Vagina (tissue), 2 donors: ENCODE measurements around the gene RTN1. TPM values are rescaled to one million over a fixed set of nuclear protein-coding genes. Genes with fewer than 3 reads are reported as not detected.

Experiments used
- DNase-seq, 2 donors: peaks; one replicate each; pipeline ENCODE4 v3.0.0-alpha.2; 2017; ENCODE audit errors: extremely low spot score in 2 of 2
- H3K27ac ChIP-seq: fragments of 200-600 bp; sonication (generic); one replicate; pipeline ENCODE4 v1.5.1; 2019
- H3K27me3 ChIP-seq: fragments of 200-600 bp; sonication (generic); one replicate; pipeline ENCODE4 v1.5.1; 2019
- H3K36me3 ChIP-seq, 2 donors: fragments of 200-600 bp; sonication (generic); one replicate each; pipeline ENCODE4 v1.5.1; 2017 to 2019
- H3K4me1 ChIP-seq: fragments of 200-600 bp; sonication (generic); one replicate; pipeline ENCODE4 v1.5.1; 2019
- H3K4me3 ChIP-seq, 2 donors: fragments of 200-600 bp; sonication (generic); 1 replicate in 1 of 2; 2 replicates in 1 of 2; pipeline ENCODE4 v1.5.1; 2016 to 2019
- H3K9me3 ChIP-seq: fragments of 200-600 bp; sonication (generic); one replicate; pipeline ENCODE4 v1.5.1; 2019
- POLR2A ChIP-seq, 2 donors: fragments of 450-650 bp; IDR thresholded peaks; one replicate each; pipeline ENCODE4 v1.6.1; 2017; ENCODE audit warnings: antibody characterized with exemption in 2 of 2, mild to moderate bottlenecking in 2 of 2, moderate library complexity in 2 of 2
- POLR2AphosphoS5 ChIP-seq, 2 donors: sonication (generic); formaldehyde crosslinking; IDR thresholded peaks; one replicate each; pipeline ENCODE4 v1.9.0; 2017; ENCODE audit warnings: antibody characterized with exemption in 2 of 2, mild to moderate bottlenecking in 2 of 2, low read depth in 1 of 2; ENCODE audit not compliant: insufficient read depth in 1 of 2
- intact Hi-C: fragments of 100-400 bp; cut with DNase I; formaldehyde crosslinking; loops from one replicate; pipeline ENCODE4 v1.15.1; 2023
- total RNA-seq: library from RNA; depleted of rRNA; stranded (reverse); fragments of >200 nt; gene quantifications from one replicate; pipeline ENCODE4 v1.2.3, GENCODE V29; 2016
- TF ChIP-seq, protein P1 (sequence below), 3 experiments: fragments of 450-650 bp in 2 of 3; fragments of 200-600 bp in 1 of 3; sonication (generic) in 1 of 3; IDR thresholded peaks; one replicate each; pipeline ENCODE4 v1.5.1; 2017 to 2019; ENCODE audit warnings: antibody characterized with exemption in 3 of 3, mild to moderate bottlenecking in 2 of 3, moderate library complexity in 2 of 3

RTN1 gene
- total RNA-seq, 1 donor from 2014 or later: 24.8 TPM

DNA sequence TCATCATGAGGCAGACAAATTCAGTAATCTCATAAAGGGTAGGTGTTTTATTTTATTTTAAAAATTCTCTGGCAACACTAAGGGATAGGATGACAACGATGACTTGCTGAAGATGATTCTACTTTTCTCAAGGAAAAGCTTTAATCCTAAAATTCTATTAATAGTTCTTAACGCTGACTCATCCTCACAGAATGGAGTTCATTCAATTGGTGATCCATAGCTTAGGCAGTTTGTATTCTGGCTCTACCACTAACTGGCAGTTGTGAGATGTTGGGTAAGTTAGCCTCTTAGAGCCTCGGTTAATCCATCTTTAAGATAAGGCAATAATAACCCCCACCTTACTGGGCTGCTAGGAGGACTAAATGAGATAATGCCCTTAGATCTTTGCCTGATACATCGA is 116.3 kb downstream of the RTN1 start:
- no peak for TF ChIP-seq POLR2A (IDR thresholded peaks at IDR 0.05)
- TF ChIP-seq, protein P1, sequence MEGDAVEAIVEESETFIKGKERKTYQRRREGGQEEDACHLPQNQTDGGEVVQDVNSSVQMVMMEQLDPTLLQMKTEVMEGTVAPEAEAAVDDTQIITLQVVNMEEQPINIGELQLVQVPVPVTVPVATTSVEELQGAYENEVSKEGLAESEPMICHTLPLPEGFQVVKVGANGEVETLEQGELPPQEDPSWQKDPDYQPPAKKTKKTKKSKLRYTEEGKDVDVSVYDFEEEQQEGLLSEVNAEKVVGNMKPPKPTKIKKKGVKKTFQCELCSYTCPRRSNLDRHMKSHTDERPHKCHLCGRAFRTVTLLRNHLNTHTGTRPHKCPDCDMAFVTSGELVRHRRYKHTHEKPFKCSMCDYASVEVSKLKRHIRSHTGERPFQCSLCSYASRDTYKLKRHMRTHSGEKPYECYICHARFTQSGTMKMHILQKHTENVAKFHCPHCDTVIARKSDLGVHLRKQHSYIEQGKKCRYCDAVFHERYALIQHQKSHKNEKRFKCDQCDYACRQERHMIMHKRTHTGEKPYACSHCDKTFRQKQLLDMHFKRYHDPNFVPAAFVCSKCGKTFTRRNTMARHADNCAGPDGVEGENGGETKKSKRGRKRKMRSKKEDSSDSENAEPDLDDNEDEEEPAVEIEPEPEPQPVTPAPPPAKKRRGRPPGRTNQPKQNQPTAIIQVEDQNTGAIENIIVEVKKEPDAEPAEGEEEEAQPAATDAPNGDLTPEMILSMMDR (IDR thresholded peaks at IDR 0.05): no peak
- no peak for TF ChIP-seq POLR2AphosphoS5 (IDR thresholded peaks at IDR 0.05; ENCODE audit: insufficient read depth in 1 of 2, low read depth in 1 of 2)
- H3K9me3 ChIP-seq: no peaks in the 10 kb centered on the region
- intact Hi-C loops: no loop called here
- no peak overlapping the region for H3K4me3 ChIP-seq
- H3K36me3 ChIP-seq: no peaks in the 10 kb centered on the region
- no peaks in the 10 kb centered on the region for H3K4me1 ChIP-seq
- no peaks in the 10 kb centered on the region for H3K27me3 ChIP-seq
- DNase-seq: no peak
- H3K27ac ChIP-seq: no peak overlapping the region

DNA sequence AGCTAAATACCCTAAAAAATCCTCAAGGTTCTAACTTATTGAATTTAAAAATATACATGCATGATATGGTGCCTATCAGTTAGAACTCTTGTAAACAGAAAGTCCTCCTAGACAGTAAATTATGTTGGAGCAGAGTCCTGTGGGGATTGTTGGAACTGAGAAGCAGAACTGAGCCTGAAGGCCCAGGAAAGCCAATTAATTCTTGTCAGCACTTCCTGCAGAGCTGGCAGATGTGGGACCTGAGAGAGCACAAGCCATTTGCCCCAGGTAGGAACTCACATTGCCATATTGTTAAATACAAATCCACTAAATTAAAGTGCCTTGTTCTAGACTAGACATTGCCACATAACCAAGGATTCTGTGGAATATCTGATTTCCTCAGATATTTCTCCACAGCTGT is 117.1 kb downstream of the RTN1 start:
- no peaks in the 10 kb centered on the region for H3K36me3 ChIP-seq
- no peak for DNase-seq
- TF ChIP-seq POLR2AphosphoS5 (IDR thresholded peaks at IDR 0.05; ENCODE audit: insufficient read depth in 1 of 2, low read depth in 1 of 2) (no peak), POLR2A (IDR thresholded peaks at IDR 0.05) (no peak)
- TF ChIP-seq, protein P1 (IDR thresholded peaks at IDR 0.05): no peak
- no peaks in the 10 kb centered on the region for H3K4me1 ChIP-seq
- no peaks in the 10 kb centered on the region for H3K9me3 ChIP-seq
- no peak overlapping the region for H3K27ac ChIP-seq
- H3K27me3 ChIP-seq: no peaks in the 10 kb centered on the region
- no peak overlapping the region for H3K4me3 ChIP-seq
- intact Hi-C loops: no loop called here

DNA sequence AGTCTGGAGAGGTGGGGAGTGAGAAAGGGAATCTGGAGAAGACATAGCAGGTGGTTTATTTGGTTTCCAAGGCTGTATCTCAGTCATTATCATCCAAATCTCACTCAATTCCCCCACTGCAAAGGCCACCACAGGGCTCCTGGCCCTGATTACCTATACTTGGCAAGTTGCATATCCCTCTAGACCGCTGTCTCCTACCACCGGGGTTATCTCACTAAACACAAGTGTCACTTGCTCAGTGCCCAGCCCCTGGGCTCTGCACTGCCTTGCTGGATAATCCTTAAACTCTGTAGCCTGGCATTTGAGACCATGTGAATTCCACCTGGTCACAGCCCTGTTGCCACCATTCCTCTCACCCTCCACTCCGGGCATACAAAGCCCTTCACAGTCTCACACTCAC is 119.0 kb downstream of the RTN1 start:
- Histone ChIP-seq H3K4me1 (no peaks in the 10 kb centered on the region), H3K4me3 (no peak overlapping the region), H3K9me3 (no peaks in the 10 kb centered on the region), H3K27me3 (no peaks in the 10 kb centered on the region), H3K36me3 (no peaks in the 10 kb centered on the region), H3K27ac (no peak overlapping the region)
- TF ChIP-seq POLR2A (IDR thresholded peaks at IDR 0.05) (no peak), POLR2AphosphoS5 (IDR thresholded peaks at IDR 0.05; ENCODE audit: insufficient read depth in 1 of 2, low read depth in 1 of 2) (no peak)
- TF ChIP-seq, protein P1 (IDR thresholded peaks at IDR 0.05): no peak
- DNase-seq: no peak
- intact Hi-C loops: no loop called here

DNA sequence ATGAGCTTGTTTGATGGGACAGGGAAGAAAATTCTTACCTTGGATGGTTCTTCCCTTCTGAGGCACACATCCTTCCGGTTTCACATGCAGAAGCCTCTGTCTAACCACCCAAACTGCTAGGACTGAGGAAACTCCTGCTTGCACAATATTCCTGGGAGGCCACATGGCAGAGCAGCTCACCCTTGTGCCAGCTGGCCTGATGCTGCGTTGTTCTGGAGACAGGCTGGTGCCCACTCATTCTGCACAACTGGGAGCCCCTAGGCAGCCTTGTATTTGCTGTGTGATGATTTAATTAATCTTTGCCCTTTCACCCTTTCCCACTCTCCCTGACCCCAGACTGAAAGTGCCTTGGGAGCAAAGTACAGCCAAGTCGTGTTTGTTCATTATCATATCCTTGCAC is 130.8 kb downstream of the RTN1 start:
- no peak for DNase-seq
- TF ChIP-seq, protein P1 (IDR thresholded peaks at IDR 0.05): no peak
- no peak for TF ChIP-seq POLR2A (IDR thresholded peaks at IDR 0.05)
- TF ChIP-seq POLR2AphosphoS5 (IDR thresholded peaks at IDR 0.05; ENCODE audit: insufficient read depth in 1 of 2, low read depth in 1 of 2): no peak

DNA sequence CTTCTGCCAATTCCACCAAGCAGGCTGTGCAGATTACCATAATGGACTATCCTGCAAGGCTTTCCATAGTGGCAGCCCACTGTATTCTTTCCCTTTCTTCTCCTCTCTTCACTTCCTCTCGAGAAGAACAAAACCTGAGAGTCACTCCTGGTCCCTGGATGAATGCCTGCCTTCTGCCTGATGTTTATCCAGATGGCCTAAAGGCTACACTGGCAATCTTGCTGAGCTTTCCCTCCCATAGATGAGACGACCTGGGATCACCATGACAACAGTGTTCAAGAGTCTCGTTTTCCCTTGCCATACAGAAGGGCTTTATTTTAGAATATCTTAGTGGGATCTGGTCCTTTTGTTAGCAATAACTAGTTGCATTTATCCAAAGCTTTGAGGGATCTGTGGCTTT is 142.3 kb downstream of the RTN1 start:
- intact Hi-C loops: no loop called here
- no peak for DNase-seq
- H3K36me3 ChIP-seq: no peaks in the 10 kb centered on the region
- no peak for TF ChIP-seq POLR2A (IDR thresholded peaks at IDR 0.05)
- TF ChIP-seq POLR2AphosphoS5 (IDR thresholded peaks at IDR 0.05; ENCODE audit: insufficient read depth in 1 of 2, low read depth in 1 of 2): no peak
- TF ChIP-seq, protein P1 (IDR thresholded peaks at IDR 0.05): no peak
- no peak overlapping the region for H3K4me3 ChIP-seq
- H3K4me1 ChIP-seq: no peaks in the 10 kb centered on the region
- no peak overlapping the region for H3K27ac ChIP-seq
- H3K9me3 ChIP-seq: no peaks in the 10 kb centered on the region
- no peaks in the 10 kb centered on the region for H3K27me3 ChIP-seq

More for the DNA sequence above, 130.8 kb downstream of the RTN1 start:
- Histone ChIP-seq H3K9me3 (no peaks in the 10 kb centered on the region), H3K4me1 (no peaks in the 10 kb centered on the region), H3K27me3 (no peaks in the 10 kb centered on the region), H3K4me3 (no peak overlapping the region), H3K36me3 (no peaks in the 10 kb centered on the region), H3K27ac (no peak overlapping the region)
- intact Hi-C loops: no loop called here
